Spleen (tissue), 11 donors: ENCODE results near the gene CCDC3. TPM values are rescaled to one million over a fixed set of nuclear protein-coding genes. Genes with fewer than 3 reads are reported as not detected.

Experiments
- DNase-seq: peaks from one replicate; pipeline ENCODE4 v3.0.0-alpha.2; 2020
- H3K27ac ChIP-seq, 8 donors: fragments of 200-600 bp; sonication (generic) in 7 of 8; 1 replicate in 4 of 8; 2 replicates in 4 of 8; pipeline versions ENCODE4 v1.5.0 to v1.8.0; 2016 to 2021; ENCODE audit warnings: inconsistent platforms in 4 of 8, mild to moderate bottlenecking in 4 of 8, moderate library complexity in 1 of 8
- H3K27me3 ChIP-seq, 7 donors: fragments of 200-600 bp; sonication (generic) in 6 of 7; replicated peaks in 1 of 7; 1 replicate in 4 of 7; 2 replicates in 3 of 7; pipeline versions ENCODE4 v1.5.0 to v1.8.0; 2016 to 2021; ENCODE audit warnings: inconsistent platforms in 3 of 7, mild to moderate bottlenecking in 1 of 7
- H3K36me3 ChIP-seq, 6 donors: fragments of 200-600 bp; sonication (generic) in 5 of 6; 1 replicate in 4 of 6; 2 replicates in 2 of 6; pipeline versions ENCODE4 v1.5.0 to v1.8.0; 2016 to 2021; ENCODE audit warnings: inconsistent platforms in 2 of 6
- H3K4me1 ChIP-seq, 6 donors: fragments of 200-600 bp; sonication (generic) in 5 of 6; 1 replicate in 3 of 6; 2 replicates in 3 of 6; pipeline versions ENCODE4 v1.5.0 to v1.8.0; 2016 to 2021; ENCODE audit warnings: inconsistent platforms in 3 of 6
- H3K4me3 ChIP-seq, 8 donors: fragments of 200-600 bp; sonication (generic) in 7 of 8; 1 replicate in 4 of 8; 2 replicates in 4 of 8; pipeline versions ENCODE4 v1.5.0 to v1.8.0; 2016 to 2021; ENCODE audit warnings: inconsistent platforms in 4 of 8, mild to moderate bottlenecking in 4 of 8, moderate library complexity in 2 of 8
- H3K9me3 ChIP-seq, 8 donors: fragments of 200-600 bp; sonication (generic) in 7 of 8; 1 replicate in 4 of 8; 2 replicates in 4 of 8; pipeline versions ENCODE4 v1.5.0 to v1.8.0; 2016 to 2021; ENCODE audit warnings: inconsistent platforms in 4 of 8
- POLR2A ChIP-seq, 3 donors: fragments of 450-650 bp; IDR thresholded peaks; one replicate each; pipeline ENCODE4 v1.5.1; 2017; ENCODE audit warnings: antibody characterized with exemption in 3 of 3, mild to moderate bottlenecking in 1 of 3
- POLR2AphosphoS5 ChIP-seq, 3 donors: sonication (generic); formaldehyde crosslinking; IDR thresholded peaks; one replicate each; pipeline ENCODE4 v1.5.1; 2017; ENCODE audit warnings: antibody characterized with exemption in 3 of 3
- WGBS, 5 donors: extraction: QIAGEN DNeasy Blood & Tissue Kit in 3 of 5; methylation state at CpG; one replicate each; pipeline versions ENCODE4 v1.1.5 to v1.1.7; 2013 to 2018; 5-methylcytosine and 5-hydroxymethylcytosine counted together
- intact Hi-C: fragments of 100-400 bp; cut with DNase I; formaldehyde crosslinking; loops from one replicate; pipeline ENCODE4 v1.15.0; 2023; ENCODE audit warnings: low total_unique reads
- polyA plus RNA-seq, 3 donors: library from polyadenylated mRNA; stranded (reverse); fragments of 200-250 nt; gene quantifications; one replicate each; pipeline ENCODE4 v1.2.1, GENCODE V29; 2013
- total RNA-seq, 7 donors: library from RNA; depleted of rRNA in 3 of 7; stranded (reverse); fragments of >200 nt in 3 of 7; fragmentation: NEBNext Ultra II Directional in 4 of 7; extraction: Animal tissue kit (Norgen Biotek cat#: 25700) in 4 of 7; gene quantifications; one replicate each; pipeline versions ENCODE4 v1.1.0 to v1.2.1, GENCODE V29; 2016 to 2021
- TF ChIP-seq, protein P1 (sequence below), 11 experiments: fragments of 200-600 bp in 7 of 11; fragments of 450-650 bp in 4 of 11; sonication (generic) in 4 of 11; IDR thresholded peaks in 8 of 11; conservative IDR thresholded peaks in 3 of 11; 1 replicate in 7 of 11; 2 replicates in 4 of 11; pipeline versions ENCODE4 v1.4.0 to v1.8.0; 2016 to 2021; ENCODE audit warnings: antibody characterized with exemption in 11 of 11, inconsistent platforms in 4 of 11, mild to moderate bottlenecking in 1 of 11
- donor health status: healthy with polysubstance abuse.
- donor health status: DM: no; HTN: no; CAD: no; lungs with moderate emphysema.
- donor health status: DM: no; HTN: no; CAD: no.
- donor health status: Bipolar disorder and iron deficiency.
- donor health status: healthy.
- donor health status: DM: no; HTN: no; CAD: no.
- donor health status: DM: yes; HTN: yes; CAD: no.

Gene CCDC3
- total and polyA plus RNA-seq, 10 donors: 4.7 to 36.9 (median 26.8) TPM

DNA sequence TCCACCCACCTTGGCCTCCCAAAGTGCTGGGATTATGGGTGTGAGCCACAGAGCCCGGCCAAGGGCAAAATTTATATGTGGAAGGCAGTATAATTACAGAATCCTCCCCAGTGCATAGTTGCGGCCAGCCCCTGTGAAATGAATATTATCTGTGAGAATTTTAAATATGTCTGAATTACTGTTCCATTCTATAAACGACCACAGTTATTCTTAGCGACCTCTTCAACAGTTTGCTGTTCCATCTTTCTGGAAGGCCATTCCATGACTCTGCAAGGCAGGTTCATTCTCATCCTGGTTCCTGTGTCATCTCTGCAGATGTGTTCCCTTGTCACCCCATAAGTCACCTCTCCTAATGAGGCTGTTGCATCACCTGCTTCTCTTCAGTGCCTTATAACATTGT, 90.7 kb downstream of the CCDC3 start:
- H3K27ac ChIP-seq: no peak overlapping the region
- intact Hi-C loops: no loop called here

DNA sequence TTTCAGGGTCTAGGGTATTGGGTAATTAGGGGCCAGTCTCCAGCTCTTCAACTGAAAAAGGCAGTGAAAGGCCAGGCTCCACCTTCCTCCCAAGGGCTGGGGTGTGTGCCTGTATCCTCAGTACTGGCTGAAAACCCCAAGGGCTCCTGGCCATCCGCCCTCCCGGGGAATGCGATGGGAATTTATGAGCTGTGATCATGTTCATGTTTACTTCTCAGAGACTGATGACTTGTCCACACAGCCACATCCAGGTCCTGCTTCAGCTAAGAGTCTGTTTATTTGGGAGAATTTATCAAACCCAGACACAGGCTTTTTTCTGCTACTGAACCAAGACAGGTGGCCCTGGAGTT, 91.7 kb downstream of the CCDC3 start:
- Histone ChIP-seq H3K9me3 (peaks cover 0 to 6% (median 0%) of the 10 kb centered on the region in 8 donors), H3K4me3 (no peak overlapping the region), H3K27ac (no peak overlapping the region), H3K27me3 (peaks cover 0 to 5% (median 0%) of the 10 kb centered on the region in 7 donors), H3K36me3 (no peaks in the 10 kb centered on the region), H3K4me1 (no peaks in the 10 kb centered on the region)
- no peak for TF ChIP-seq POLR2AphosphoS5 (IDR thresholded peaks at IDR 0.05)
- TF ChIP-seq, protein P1, sequence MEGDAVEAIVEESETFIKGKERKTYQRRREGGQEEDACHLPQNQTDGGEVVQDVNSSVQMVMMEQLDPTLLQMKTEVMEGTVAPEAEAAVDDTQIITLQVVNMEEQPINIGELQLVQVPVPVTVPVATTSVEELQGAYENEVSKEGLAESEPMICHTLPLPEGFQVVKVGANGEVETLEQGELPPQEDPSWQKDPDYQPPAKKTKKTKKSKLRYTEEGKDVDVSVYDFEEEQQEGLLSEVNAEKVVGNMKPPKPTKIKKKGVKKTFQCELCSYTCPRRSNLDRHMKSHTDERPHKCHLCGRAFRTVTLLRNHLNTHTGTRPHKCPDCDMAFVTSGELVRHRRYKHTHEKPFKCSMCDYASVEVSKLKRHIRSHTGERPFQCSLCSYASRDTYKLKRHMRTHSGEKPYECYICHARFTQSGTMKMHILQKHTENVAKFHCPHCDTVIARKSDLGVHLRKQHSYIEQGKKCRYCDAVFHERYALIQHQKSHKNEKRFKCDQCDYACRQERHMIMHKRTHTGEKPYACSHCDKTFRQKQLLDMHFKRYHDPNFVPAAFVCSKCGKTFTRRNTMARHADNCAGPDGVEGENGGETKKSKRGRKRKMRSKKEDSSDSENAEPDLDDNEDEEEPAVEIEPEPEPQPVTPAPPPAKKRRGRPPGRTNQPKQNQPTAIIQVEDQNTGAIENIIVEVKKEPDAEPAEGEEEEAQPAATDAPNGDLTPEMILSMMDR (IDR thresholded peaks at IDR 0.05 in 8 of 11, conservative IDR thresholded peaks at IDR 0.05 in 3 of 11): no peak
- TF ChIP-seq POLR2A (IDR thresholded peaks at IDR 0.05): no peak
- intact Hi-C loops: no loop called here
- DNase-seq: no peak
- WGBS, 5 donors: 56 to 78% (median 74%) methylated on average over 1 to 3 of the region's 3 CpGs

More for the DNA sequence above, 90.7 kb downstream of the CCDC3 start:
- H3K36me3 ChIP-seq: no peaks in the 10 kb centered on the region
- peaks cover 0 to 6% (median 0%) of the 10 kb centered on the region in 8 donors for H3K9me3 ChIP-seq
- no peak overlapping the region for H3K4me3 ChIP-seq
- TF ChIP-seq, protein P1 (IDR thresholded peaks at IDR 0.05 in 8 of 11, conservative IDR thresholded peaks at IDR 0.05 in 3 of 11): no peak
- no peak for TF ChIP-seq POLR2A (IDR thresholded peaks at IDR 0.05)
- no peak for TF ChIP-seq POLR2AphosphoS5 (IDR thresholded peaks at IDR 0.05)
- H3K27me3 ChIP-seq: peaks cover 0 to 11% (median 0%) of the 10 kb centered on the region in 7 donors
- 78 to 96% (median 90%) methylated on average over 4 of the region's 4 CpGs for WGBS, 5 donors
- no peaks in the 10 kb centered on the region for H3K4me1 ChIP-seq
- no peak for DNase-seq

DNA sequence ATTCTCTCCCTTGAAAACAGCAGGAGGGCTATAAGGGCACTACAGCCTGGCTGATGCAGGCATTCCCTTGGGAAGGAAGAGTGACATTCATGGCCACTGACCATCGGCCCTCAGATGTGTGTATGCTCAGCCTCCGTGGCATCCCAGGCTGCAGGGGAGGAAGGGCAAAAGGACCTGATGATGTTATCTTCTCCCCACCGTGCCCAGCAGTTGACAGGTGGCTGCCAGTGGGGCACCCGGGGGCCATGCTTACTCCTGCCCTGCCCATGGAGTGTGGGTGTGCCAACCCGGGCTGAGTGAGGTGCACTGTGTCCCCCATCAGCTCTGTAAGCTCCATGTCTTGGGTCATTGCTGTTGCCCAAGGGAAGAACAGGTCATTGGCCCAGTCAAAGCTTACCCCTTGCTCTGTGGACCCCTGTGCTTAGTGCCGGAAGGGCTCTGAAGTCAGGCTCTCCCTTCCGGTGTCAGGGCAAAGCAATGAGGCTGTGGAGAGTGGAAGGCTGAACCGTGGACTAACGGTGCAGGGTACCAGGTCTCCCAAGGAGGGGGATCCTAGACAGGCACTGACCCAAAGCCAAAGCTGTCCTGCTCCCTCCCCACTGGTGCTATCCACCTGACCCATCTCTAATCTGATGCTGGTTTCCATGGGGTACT, 92.2 kb downstream of the CCDC3 start:
- H3K4me3 ChIP-seq: no peak overlapping the region
- WGBS, 5 donors: 79 to 86% (median 82%) methylated on average over 6 to 9 of the region's 9 CpGs
- intact Hi-C loops: no loop called here
- TF ChIP-seq POLR2A (IDR thresholded peaks at IDR 0.05) (no peak), POLR2AphosphoS5 (IDR thresholded peaks at IDR 0.05) (no peak)
- TF ChIP-seq, protein P1 (IDR thresholded peaks at IDR 0.05 in 8 of 11, conservative IDR thresholded peaks at IDR 0.05 in 3 of 11): no peak
- no peaks in the 10 kb centered on the region for H3K36me3 ChIP-seq
- H3K9me3 ChIP-seq: peaks cover 0 to 6% (median 0%) of the 10 kb centered on the region in 8 donors
- no peak overlapping the region for H3K27ac ChIP-seq
- no peaks in the 10 kb centered on the region for H3K4me1 ChIP-seq
- H3K27me3 ChIP-seq: peaks cover 0 to 5% (median 0%) of the 10 kb centered on the region in 7 donors
- no peak for DNase-seq

DNA sequence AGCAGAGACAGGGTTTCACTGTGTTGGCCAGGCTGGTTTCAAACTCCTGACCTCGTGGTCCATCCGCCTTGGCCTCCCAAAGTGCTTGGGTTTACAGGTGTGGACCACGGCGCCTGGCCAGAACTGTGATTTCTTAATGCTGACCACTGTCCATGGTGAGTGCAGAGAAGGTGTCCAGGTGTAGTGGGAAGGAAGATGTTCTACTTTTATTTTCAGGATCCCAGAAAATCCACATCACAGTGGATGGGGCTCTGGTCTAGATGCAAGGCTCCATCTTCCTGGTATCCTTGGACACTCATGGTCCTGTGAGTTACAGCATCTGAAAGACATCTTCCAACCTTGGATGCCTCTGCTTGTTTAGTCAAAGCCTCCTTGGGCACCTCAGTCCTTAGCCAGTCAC, 92.7 kb downstream of the CCDC3 start:
- TF ChIP-seq POLR2AphosphoS5 (IDR thresholded peaks at IDR 0.05): no peak
- TF ChIP-seq, protein P1 (IDR thresholded peaks at IDR 0.05 in 8 of 11, conservative IDR thresholded peaks at IDR 0.05 in 3 of 11): no peak
- no peak for TF ChIP-seq POLR2A (IDR thresholded peaks at IDR 0.05)
- no peaks in the 10 kb centered on the region for H3K4me1 ChIP-seq
- H3K36me3 ChIP-seq: no peaks in the 10 kb centered on the region
- intact Hi-C loops: no loop called here
- H3K9me3 ChIP-seq: peaks cover 0 to 6% (median 0%) of the 10 kb centered on the region in 8 donors
- 82 to 94% (median 91%) methylated on average over 4 of the region's 4 CpGs for WGBS, 5 donors
- DNase-seq: no peak
- H3K27ac ChIP-seq: no peak overlapping the region
- H3K4me3 ChIP-seq: no peak overlapping the region
- H3K27me3 ChIP-seq: peaks cover 0 to 5% (median 0%) of the 10 kb centered on the region in 7 donors
